ENCODE results near the gene OR2A5. TPM values are rescaled to one million over a fixed set of nuclear protein-coding genes. Genes with fewer than 3 reads are reported as not detected.

OR2A5 gene
- total and polyA plus RNA-seq, 8 donors: not detected

- H3K4me1 ChIP-seq: no peaks in the 10 kb centered on the region
- no peak for DNase-seq
- H3K4me3 ChIP-seq: no peak overlapping the region
- no peaks in the 10 kb centered on the region for H3K36me3 ChIP-seq
- TF ChIP-seq POLR2AphosphoS5 (IDR thresholded peaks at IDR 0.05) (no peak), EP300 (IDR thresholded peaks at IDR 0.05) (no peak), POLR2A (IDR thresholded peaks at IDR 0.05) (no peak)
- TF ChIP-seq, protein P1, sequence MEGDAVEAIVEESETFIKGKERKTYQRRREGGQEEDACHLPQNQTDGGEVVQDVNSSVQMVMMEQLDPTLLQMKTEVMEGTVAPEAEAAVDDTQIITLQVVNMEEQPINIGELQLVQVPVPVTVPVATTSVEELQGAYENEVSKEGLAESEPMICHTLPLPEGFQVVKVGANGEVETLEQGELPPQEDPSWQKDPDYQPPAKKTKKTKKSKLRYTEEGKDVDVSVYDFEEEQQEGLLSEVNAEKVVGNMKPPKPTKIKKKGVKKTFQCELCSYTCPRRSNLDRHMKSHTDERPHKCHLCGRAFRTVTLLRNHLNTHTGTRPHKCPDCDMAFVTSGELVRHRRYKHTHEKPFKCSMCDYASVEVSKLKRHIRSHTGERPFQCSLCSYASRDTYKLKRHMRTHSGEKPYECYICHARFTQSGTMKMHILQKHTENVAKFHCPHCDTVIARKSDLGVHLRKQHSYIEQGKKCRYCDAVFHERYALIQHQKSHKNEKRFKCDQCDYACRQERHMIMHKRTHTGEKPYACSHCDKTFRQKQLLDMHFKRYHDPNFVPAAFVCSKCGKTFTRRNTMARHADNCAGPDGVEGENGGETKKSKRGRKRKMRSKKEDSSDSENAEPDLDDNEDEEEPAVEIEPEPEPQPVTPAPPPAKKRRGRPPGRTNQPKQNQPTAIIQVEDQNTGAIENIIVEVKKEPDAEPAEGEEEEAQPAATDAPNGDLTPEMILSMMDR (IDR thresholded peaks at IDR 0.05): no peak
- 85 to 93% (median 92%) methylated on average over 3 of the region's 3 CpGs for WGBS, 5 donors
- H3K9me3 ChIP-seq: no peaks in the 10 kb centered on the region
- H3K27me3 ChIP-seq: no peaks in the 10 kb centered on the region
- no peak overlapping the region for H3K27ac ChIP-seq
- intact Hi-C loops (cut with DNase I; ENCODE audit: low total_unique reads): no loop called here
Observed at GRCh38 chr7:144028547-144028946, 20.2 kb upstream of the OR2A5 start.

- H3K9me3 ChIP-seq: no peaks in the 10 kb centered on the region
- intact Hi-C loops (cut with DNase I; ENCODE audit: low total_unique reads): no loop called here
- no peaks in the 10 kb centered on the region for H3K4me1 ChIP-seq
- H3K27me3 ChIP-seq: no peaks in the 10 kb centered on the region
- no peaks in the 10 kb centered on the region for H3K36me3 ChIP-seq
- TF ChIP-seq POLR2AphosphoS5 (IDR thresholded peaks at IDR 0.05): no peak
- TF ChIP-seq, protein P1 (IDR thresholded peaks at IDR 0.05): no peak
- TF ChIP-seq POLR2A (IDR thresholded peaks at IDR 0.05): no peak
- TF ChIP-seq EP300 (IDR thresholded peaks at IDR 0.05): no peak
- no peak overlapping the region for H3K27ac ChIP-seq
- no peak for DNase-seq
- WGBS, 5 donors: 63 to 70% (median 65%) methylated on average over 5 of the region's 5 CpGs
- H3K4me3 ChIP-seq: no peak overlapping the region
Observed at GRCh38 chr7:144032516-144032915, 16.2 kb upstream of the OR2A5 start.

DNA sequence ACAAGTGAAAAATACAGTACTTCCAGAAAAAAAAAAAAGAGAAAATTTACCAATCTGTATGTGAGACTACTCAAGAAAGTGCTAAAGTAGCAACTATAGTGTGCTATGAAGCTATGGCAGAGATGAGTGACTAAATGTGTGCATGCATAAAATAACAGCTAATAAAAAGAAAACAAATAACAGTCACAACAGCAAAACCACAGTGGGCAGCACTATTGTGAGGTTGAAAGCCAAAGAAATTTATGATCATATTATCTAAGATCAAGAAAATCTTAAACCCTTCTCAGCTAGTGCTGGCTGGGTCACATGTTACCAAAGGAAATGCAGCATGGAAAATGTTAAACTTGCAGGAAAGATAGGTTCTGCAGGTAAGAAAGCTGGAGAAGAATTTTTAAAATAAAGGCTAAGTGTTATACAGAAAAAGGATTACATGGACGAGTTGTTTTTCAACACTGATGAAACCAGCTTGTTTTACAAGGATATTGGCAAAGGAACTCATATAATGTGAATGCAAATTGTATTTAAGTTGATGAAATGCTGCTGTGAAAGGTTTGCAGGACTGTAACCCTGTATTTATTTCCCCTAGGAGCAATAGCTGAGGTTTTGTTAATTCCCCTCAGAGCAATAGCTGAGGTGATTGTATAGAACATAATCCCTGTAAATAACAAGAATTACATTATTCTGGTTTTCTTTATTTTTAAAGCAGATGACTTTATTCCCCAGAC lies 15.6 kb upstream of the OR2A5 start:
- Histone ChIP-seq H3K27me3 (no peaks in the 10 kb centered on the region), H3K4me1 (no peaks in the 10 kb centered on the region), H3K27ac (no peak overlapping the region), H3K9me3 (no peaks in the 10 kb centered on the region), H3K4me3 (no peak overlapping the region), H3K36me3 (no peaks in the 10 kb centered on the region)
- 35 to 61% (median 58%) methylated on average over 1 of the region's 1 CpG for WGBS, 5 donors
- TF ChIP-seq, protein P1 (IDR thresholded peaks at IDR 0.05): no peak
- no peak for TF ChIP-seq EP300 (IDR thresholded peaks at IDR 0.05)
- TF ChIP-seq POLR2A (IDR thresholded peaks at IDR 0.05): no peak
- TF ChIP-seq POLR2AphosphoS5 (IDR thresholded peaks at IDR 0.05): no peak
- no peak for DNase-seq
- intact Hi-C loops (cut with DNase I; ENCODE audit: low total_unique reads): no loop called here

DNA sequence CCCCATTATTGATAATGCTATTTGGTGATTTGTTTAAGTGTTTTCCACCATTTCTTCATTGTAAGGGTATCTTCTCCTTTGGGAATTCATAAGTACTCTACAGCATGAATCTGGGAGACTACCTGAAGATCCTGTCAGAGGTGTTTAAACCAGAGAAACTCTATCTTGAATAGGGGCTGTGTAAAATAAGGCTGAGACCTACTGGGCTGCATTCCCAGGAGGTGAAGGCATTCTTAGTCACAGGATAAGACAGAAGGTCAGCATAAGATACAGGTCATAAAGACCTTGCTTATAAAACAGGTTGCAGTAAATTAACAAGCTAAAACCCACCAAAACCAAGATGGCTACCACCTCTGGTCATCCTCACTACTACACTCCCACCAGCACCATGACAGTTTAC lies 13.4 kb upstream of the OR2A5 start:
- Histone ChIP-seq H3K4me1 (no peaks in the 10 kb centered on the region), H3K4me3 (no peak overlapping the region), H3K36me3 (no peaks in the 10 kb centered on the region), H3K27me3 (no peaks in the 10 kb centered on the region), H3K27ac (no peak overlapping the region), H3K9me3 (no peaks in the 10 kb centered on the region)
- DNase-seq: no peak
- intact Hi-C loops (cut with DNase I; ENCODE audit: low total_unique reads): no loop called here
- TF ChIP-seq POLR2A (IDR thresholded peaks at IDR 0.05) (no peak), POLR2AphosphoS5 (IDR thresholded peaks at IDR 0.05) (no peak), EP300 (IDR thresholded peaks at IDR 0.05) (no peak)
- TF ChIP-seq, protein P1 (IDR thresholded peaks at IDR 0.05): no peak
